ENCODE data around the gene SPDYE4.

Gene SPDYE4

DNA sequence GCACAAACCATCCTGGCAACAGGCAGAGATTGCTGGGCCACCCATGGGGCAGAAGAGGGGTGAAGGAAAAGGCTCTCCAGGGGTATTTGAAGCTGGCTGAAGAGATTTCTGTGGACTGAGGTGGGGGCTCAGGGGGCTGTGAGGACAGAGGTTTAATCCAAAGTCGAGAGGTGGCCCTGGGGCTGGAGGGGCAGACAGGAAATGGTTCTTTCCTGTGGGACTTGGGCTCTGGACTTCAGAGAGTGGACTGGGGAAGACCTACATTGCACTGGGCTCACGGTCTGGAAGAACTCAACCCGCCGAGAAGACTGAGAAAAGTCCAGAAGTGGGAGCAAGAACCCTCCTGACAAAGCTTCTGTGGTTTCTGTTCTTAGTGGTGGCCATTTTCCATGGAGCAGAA, 16.6 kb downstream of the SPDYE4 start:
- DNase-seq (ENCODE audit: insufficient read length, low spot score) (no peak), FAIRE-seq (no peak)

GRCh38 chr17:8741366-8741765, 17.0 kb downstream of the SPDYE4 start:
- DNase-seq (ENCODE audit: insufficient read length, low spot score) (no peak), FAIRE-seq (no peak)

- FAIRE-seq (no peak), DNase-seq (ENCODE audit: insufficient read length, low spot score) (no peak)
These were observed 17.9 kb downstream of the SPDYE4 start for GRCh38 chr17:8740486-8740885.

DNA sequence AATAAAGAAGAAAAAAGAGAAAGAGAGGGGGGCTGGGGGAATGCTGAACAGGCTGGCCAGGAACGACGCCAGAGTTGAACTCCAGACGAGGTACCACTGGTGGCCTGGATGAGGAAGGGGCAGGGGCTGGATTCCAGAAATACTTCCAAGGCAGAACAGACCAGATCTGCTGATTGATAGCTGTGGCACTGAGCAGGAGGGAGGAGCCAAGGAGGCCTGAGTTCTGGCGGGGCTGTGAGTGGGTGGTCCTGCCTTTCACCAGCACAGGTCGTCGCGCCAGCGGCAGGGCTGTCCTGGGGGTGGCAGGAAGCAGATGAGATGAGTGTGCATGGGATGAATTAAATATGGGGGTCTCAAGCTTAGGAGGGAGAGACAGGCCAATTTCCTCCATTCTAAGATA, 19.2 kb downstream of the SPDYE4 start:
- no peak for FAIRE-seq
- DNase-seq (ENCODE audit: insufficient read length, low spot score): no peak

- FAIRE-seq (no peak), DNase-seq (ENCODE audit: insufficient read length, low spot score) (no peak)
These were observed 21.6 kb downstream of the SPDYE4 start for GRCh38 chr17:8736796-8737195.

GRCh38 chr17:8736362-8736761, 22.0 kb downstream of the SPDYE4 start:
- DNase-seq (ENCODE audit: insufficient read length, low spot score) (no peak), FAIRE-seq (no peak)

- no peak for FAIRE-seq
- no peak for DNase-seq (ENCODE audit: insufficient read length, low spot score)
These were observed 22.9 kb downstream of the SPDYE4 start for GRCh38 chr17:8735336-8735939.

DNA sequence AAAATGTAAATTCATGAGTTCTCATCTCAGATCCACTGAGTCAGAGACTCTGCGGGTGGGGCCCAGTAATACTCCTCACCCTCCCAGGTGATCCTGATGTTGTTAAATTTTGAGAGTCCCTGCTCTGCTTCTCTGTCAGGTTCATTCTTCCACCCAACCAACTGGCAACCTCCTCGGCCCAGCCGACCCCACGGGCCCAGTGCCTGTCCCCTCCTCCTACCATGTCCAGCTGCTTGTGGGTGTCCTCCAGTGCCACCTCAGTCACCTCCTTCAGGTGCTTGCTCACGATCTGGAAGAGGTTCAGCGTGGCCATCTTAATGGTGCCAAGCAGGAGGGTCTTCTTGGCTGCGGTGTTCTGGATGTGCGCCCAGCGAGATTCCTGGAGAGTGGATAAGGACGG, 23.5 kb downstream of the SPDYE4 start:
- DNase-seq (ENCODE audit: insufficient read length, low spot score): no peak

DNA sequence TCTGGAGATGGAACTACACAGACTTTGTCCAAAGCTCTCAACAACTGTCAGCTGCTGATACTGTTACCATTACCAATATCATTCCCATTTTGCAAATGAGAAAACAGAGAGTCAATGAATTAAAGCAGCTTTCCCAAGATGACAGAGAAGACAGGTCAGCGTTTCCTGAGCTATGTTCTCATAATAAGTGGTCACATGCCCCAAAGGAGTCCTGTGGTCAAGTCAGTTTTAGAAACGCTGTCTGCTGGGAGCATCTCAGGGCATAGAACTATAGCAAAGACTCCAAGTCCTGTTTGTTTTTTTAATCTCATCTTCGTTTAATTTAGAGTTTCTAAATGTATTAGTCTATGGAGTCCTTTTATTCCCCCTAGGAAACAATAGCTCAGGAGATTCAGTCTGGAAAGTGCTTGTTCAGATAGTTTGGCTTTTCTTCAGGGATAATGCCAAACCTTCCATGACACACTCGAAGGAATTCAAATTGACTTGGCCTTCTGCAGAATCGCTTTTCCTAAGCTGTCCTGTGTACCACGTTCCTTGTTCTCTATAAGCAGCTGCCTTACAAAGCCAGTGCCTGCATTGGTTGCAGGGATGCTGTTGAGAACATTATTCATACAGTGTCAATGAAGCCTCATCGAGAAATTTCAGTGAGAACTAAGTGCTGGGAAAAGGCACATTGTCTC, 25.8 kb downstream of the SPDYE4 start:
- FAIRE-seq (no peak), DNase-seq (ENCODE audit: insufficient read length, low spot score) (no peak)

More for the DNA sequence above, 23.5 kb downstream of the SPDYE4 start:
- FAIRE-seq: peak; percentile 40

DNA sequence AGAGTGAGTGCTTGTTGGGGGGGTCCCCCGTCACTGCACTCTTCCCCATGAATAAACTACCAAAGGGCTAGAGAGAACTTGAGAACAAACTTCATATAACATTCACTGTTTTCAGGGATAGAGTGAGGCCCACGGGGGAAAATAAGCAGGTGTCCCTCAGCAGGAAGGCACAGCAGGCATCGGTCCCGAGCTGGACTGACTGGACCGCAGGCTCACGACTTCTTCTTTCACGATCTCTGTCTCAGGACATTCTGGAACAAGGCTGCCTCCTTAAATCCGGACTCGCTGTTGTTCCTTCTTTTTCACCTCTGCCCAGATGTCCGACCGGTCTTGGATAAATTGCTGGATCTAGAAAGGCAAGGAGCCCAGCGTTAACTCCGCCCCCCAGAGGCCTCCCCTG, 28.5 kb downstream of the SPDYE4 start:
- no peak for FAIRE-seq
- no peak for DNase-seq (ENCODE audit: insufficient read length, low spot score)

DNA sequence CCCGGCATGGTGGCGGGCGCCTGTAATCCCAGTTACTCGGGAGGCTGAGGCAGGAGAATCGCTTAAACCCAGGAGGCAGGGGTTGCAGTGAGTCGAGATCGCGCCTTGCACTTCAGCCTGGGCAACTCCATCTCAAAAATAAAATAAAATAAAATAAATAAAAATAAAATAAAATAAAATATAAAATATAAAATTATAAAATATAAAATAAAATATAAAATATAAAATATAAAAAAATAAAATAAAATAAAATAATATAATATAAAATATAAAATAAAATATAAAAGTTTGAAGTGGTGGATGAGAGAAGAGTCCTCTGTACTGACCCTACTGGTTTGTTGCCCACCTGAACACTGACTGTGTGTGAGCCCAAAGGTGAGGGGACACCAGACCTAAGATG, 28.9 kb downstream of the SPDYE4 start:
- DNase-seq (ENCODE audit: insufficient read length, low spot score): no peak
- FAIRE-seq: no peak

- FAIRE-seq: peak; percentile 26
- no peak for DNase-seq (ENCODE audit: insufficient read length, low spot score)
These were observed 29.4 kb downstream of the SPDYE4 start for GRCh38 chr17:8728971-8729370.

DNA sequence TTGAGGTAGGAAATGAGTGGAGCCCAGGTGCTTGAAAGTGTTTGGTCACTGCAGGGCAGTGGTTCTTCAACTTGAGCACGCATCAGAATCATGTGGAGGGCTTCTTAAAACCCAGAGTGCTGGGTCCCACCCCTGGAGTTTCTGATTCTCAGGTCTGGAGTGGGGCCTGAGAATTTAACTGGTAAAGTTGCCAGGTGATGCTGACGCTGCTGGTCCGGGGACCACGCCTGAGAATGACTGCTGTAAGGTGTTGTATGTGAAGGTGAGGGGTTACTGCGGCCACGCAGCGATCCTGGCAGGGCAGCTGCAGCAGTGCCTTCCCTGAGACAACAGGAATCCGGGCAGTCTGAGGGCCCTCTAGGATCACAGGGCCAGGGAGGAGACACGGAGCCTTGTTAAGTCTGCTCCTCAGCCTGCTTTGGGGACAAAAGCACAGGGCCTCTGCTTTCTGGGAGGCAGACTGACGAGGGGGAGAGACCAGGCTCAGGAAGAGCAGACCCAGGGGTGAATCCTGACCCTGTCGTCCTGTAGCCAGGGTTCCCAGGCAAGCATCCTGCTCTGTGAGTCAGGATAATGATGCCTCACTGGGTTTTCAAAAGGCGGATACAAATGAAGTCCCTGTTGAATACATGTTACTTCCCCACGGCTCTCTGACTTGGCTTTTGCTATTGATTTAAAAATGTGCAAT, 30.0 kb downstream of the SPDYE4 start:
- no peak for FAIRE-seq
- no peak for DNase-seq (ENCODE audit: insufficient read length, low spot score)

DNA sequence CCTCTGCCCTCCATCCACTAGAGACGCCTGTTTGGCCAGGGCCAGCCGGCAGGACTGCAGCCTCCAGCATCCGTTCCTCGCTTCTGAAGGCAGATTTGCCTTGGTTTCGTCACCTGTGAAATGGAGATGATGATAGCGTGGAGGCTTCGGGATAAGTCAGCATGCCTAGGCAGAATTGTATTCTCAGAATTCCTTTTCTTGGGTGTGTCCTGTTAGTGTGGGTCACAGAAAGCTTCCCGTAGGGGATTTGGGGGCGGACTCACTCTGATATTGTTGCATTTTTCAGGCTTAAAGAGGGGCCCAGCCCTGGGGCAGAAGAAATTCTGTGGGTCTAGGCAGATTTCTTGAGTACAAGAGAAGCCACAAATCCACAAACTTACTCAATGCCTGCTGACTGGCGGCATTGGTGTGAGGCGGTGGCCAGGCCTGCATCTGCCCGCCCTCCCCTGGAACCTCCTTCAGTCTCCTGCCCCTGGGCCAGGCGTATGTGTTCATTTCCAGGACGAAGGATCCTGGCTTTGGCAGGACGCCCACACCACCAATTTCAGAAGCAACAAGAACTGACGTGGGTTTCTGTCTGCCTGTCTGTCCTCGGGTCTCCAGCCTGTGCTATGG, 31.3 kb downstream of the SPDYE4 start:
- no peak for FAIRE-seq
- DNase-seq (ENCODE audit: insufficient read length, low spot score): no peak

DNA sequence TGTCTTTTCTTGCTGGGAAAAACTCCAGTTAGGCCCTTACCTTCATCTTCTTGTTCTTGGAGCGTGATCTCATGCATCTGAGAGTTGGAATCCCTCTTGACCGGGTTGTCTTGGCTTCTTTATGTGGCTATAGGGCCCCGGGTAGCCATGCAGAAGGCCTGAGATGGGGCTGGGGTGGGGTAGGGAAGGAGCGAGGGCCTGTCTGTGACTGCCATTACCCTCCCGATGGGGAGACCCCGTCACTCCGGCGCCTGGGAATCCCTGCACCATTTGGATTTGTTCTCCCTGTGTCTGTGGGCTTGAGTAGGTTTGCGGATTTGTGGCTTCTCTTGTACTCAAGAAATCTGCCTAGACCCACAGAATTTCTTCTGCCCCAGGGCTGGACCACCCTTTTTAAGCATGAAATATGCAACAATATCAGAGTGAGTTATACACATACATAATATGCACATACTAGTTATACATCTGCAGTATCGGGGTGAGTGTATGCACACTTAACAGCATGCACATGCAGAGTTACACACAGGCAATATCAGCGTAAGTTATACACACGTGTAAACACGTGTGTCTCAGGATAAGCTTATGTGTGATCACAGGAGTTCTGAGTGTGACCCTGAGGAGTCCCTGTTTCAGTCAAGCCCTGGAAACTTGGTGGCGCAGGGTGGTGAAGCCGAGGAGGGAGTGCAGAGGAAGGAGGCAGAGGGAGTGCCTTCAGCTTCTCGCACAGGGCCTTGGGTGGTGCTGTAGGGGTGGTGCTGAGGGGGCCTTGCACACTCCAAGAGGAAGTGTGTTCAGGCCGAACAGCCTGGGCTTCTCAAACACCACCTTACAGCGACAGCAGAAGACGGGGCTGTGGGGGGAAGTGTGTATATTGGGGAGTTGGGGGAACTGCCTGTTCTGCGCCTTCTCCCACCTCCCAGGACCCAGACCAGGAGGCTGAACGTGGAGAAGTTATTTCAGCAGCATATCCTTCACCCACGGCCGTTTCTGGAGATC, 32.2 kb downstream of the SPDYE4 start:
- no peak for DNase-seq (ENCODE audit: insufficient read length, low spot score)
- peak; percentile 31 for FAIRE-seq

DNA sequence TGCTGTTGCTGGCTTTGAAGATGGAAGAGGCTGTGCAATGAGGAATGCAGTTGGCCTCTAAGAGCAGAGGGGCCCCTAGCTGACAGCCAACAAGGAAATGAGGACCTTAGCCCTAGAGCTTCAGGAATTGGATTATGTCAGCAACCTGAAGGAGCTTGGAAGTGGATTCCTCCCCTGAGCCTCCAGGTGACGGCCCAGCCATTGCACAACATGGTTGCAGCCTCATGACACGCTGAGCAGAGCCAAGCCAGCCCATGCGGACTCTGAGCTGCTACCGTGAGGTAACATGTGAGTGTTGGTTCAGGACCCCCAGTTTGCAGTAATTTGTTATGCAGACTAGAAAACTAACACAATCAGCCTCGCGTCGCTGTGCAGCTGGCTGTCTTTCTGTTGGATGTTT, 33.9 kb downstream of the SPDYE4 start:
- DNase-seq (ENCODE audit: insufficient read length, low spot score) (no peak), FAIRE-seq (no peak)

- DNase-seq (ENCODE audit: insufficient read length, low spot score) (no peak), FAIRE-seq (no peak)
These were observed 37.8 kb downstream of the SPDYE4 start for GRCh38 chr17:8720596-8720995.

DNA sequence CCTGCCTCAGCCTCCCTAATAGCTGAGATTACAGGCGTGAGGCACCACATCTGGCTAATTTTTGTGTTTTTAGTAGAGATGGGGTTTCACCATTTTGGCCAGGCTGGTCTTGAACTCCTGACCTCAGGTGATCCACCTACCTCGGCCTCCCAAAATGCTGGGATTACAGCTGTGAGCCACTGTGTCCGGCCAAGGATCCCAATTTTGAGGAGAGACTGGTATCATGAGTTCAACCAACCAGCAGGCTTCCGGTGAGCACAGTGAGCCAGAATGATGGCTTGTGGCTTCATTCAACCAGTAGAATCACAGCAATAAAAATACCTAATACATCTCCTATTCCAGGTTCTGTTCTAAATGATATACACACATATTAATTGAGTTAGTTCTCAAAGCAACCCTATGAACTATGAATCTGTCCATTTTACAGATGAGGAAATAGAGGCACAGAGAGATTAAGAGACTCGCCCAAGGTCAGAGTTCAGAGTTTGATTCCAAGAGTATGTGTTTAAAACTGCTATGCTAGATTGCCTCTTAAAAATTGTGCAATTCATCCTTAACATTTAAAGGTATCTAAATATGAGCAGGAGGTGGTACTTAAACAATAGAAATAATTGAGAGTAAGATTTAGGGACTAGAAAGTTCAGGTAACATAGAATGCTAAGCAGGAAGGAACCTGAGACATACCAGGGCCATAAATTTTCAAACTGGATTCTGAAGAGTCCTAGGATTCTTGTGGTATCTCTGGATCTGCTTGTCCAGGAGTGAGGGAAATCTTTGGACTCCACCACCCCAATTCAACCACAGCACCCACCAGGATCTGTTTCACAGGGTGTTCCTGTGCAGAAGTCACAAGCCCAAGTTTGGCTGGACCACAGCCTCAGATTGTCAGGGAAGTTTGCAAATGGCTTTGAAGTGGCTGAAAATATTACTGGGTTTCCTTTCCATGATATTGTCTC, 38.8 kb downstream of the SPDYE4 start:
- FAIRE-seq (no peak), DNase-seq (ENCODE audit: insufficient read length, low spot score) (no peak)

GRCh38 chr17:8718001-8718563, 40.3 kb downstream of the SPDYE4 start:
- no peak for DNase-seq (ENCODE audit: insufficient read length, low spot score)
- no peak for FAIRE-seq
